ENCODE measurements around the gene NAPSA.
"Not testable (repeated sequence)": the region's sequence is repeated elsewhere in the genome, so short reads cannot be mapped to it uniquely, and the experiment has no call there.

Gene NAPSA

DNA sequence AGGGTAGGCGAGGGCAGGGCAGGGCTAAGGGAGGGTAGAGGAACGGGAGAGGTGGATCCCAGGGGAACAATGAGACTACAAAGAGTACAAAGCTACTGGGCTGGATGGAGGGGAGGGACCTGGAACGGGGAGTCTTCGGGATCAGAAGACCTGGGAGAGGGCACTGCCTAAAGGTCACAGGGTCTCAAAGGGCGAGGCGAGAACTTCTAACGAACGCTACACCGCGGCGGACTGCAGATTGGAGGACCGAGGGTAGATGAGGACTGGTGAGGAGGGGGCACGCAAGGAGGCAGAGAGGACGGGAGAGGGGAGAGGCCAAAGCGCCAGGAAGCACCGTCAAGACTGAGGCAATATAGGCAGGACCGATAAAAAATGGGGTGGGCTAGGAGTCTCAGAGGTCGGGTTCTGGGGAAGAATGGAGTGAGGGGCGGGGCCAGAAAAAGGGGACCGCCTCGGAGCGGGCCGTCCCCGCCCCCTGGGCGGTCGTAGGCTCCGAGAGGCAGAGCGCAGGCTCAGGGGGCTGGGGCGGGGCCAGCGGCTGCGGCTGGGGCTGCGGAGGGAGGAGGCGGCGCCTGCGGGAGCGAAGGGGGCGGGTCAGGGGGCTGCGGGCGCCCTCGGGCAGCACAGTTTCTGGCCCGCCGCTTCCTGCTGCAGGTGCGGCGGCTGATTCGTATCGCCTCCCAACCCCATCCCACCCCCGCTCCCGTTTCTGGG, 34.9 kb downstream of the NAPSA start:
- DNase-seq (ENCODE audit: low read depth in 2 of 2): peak; percentile 58 to 73

GRCh38 chr19:50329926-50330294, 35.5 kb downstream of the NAPSA start:
- DNase-seq (ENCODE audit: low read depth in 2 of 2): not testable (repeated sequence)

DNA sequence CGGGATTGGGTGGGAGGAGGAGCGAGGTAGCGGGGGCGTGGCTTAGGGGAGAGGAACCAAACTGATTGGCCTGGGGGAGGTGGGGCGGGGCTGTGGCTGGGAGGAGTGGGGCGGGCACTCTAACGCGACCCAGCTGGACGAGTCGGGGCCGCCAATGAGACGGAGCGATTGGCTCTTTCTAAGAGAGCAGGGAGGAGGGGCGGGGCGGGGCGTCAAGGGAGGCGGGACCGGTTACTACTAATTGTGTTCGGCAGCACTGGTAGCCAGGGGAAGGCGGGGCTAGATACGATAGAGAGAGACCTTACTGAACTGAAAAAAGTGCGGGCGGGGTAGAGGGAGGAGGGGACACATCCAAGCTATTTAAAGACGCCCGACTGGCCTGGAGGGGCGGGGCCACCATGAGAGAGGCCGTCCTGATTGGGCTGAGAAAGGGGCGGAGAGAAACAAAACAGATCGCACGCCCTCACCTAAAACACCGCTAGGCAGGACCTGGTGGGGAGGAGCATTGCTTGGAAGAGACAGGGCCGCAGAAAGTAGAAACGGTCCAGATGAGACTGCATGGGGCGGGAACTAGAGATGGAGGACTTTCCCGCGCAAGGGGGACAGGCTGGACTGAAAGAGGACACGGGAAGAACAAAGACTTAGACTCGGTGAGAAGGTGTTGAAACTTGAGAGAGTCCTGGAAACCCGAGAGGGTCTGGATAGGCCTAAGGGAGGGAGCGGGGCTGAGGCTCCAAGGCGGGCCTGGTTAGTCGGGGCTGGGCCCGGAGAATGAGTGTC, 36.1 kb downstream of the NAPSA start, which contains the start of gene KCNC3:
Gene KCNC3 (minus strand): TSS at position 232 of the 780 bp plus-strand sequence. CDS start 295 bp downstream, outside the sequence.
- DNase-seq (ENCODE audit: low read depth in 2 of 2): peak; percentile 74 to 94

DNA sequence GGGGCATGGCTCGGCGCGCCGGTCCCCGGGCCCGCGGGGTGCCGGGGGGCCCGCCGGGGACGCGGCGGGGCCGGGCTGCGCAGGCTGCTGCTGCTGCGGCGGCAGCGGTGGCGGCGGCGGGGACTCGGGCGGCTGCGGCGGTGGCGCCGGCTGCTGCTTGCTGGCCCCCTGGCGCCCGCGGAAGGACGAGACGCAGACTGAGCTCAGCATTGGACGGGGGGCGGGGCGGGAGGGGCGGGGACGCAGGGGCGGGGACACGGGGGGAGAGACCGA, 36.6 kb downstream of the NAPSA start:
- DNase-seq (ENCODE audit: low read depth in 2 of 2): no peak

- DNase-seq (ENCODE audit: low read depth in 2 of 2): no peak
These were observed 37.1 kb downstream of the NAPSA start for GRCh38 chr19:50328224-50328872.

DNA sequence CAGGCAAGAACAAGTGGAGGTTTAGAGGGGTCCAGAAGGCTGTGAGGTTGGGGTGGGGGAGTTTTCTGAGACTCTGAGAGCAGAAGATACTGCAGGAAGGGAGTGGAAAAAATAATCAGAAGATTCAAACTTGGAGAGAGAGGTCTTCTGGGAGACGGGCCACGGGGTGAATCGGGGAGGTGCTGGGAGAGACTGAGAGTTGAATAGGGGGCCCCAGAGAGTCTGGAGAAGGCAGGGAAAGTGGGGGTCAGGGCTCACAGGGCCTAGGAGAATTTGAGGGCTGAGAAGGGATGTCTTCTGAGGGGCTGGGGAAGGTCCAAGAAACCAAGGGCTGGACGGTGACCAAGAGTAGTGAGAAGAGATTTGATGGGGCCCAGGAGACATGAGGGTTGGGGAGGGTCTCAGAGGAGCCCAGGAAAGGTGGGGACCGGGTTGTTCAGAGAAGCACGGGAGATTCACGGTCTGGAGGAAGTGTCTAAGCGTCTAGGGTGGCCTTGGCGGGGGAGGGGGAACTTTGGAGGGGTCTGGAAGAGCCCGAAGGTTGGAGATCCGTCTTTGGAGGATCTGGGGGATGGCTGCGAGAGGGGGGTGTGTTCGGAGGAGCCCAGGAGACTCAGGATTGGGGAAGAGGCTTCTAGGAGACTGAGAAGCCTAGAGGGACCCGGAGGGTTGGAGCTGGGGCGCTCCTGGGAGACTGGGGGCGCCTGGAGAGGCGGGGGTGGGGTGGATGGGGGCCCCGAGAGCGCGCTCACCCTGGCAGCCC, 37.8 kb downstream of the NAPSA start:
- DNase-seq (ENCODE audit: low read depth in 2 of 2): no peak

GRCh38 chr19:50327013-50327412, 38.4 kb downstream of the NAPSA start:
- no peak for DNase-seq (ENCODE audit: low read depth in 2 of 2)

GRCh38 chr19:50326101-50326664, 39.3 kb downstream of the NAPSA start:
- DNase-seq (ENCODE audit: low read depth in 2 of 2): no peak

- peak in 1 of 2 donors; percentile 48 for DNase-seq (ENCODE audit: low read depth in 2 of 2)
These were observed 39.9 kb downstream of the NAPSA start for GRCh38 chr19:50325310-50326100.

DNA sequence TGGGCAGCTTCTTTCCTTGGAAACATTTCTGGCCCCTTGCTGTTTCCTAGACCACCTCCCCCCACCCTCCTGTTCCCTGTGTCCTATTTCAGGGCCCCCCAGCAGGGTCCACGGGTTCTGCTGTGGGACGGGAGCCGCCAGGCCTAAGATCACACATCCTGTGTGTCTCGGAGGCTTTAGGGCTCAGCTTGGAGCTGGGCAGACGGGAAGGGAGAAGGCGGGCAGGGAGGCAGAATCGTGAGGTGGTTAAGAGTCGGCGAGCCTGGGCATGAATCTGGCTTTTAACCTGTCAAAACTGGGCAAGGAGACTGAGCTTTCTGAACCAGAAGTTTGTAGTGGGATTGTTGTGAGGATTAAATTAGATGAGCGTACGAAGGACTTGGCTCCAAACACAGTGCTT, 41.1 kb downstream of the NAPSA start:
- DNase-seq (ENCODE audit: low read depth in 2 of 2): no peak

GRCh38 chr19:50323782-50324133, 41.7 kb downstream of the NAPSA start:
- DNase-seq (ENCODE audit: low read depth in 2 of 2): no peak

GRCh38 chr19:50322931-50323781, 42.3 kb downstream of the NAPSA start:
- DNase-seq (ENCODE audit: low read depth in 2 of 2): no peak

DNA sequence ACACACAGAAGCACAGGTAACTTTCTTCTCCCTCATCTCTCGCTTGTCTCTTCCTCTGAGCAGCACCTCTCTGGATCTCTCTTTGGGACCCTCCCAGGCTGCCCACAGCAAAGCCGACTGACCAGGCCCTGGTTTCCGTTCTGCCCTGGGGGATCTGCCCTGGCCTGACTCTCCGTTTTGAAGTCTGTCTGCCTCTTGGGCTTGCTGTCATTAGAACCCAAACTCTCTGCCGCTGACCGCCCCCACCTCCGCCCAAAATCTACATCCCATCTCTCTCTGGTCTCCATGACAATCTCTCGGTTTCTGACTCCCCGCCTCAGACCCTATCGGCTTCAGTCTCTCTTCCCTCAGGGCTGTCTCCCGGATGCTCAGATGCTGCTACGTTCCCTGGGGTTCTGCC, 43.2 kb downstream of the NAPSA start:
- DNase-seq (ENCODE audit: low read depth in 2 of 2): no peak

- no peak for DNase-seq (ENCODE audit: low read depth in 2 of 2)
These were observed 43.6 kb downstream of the NAPSA start for GRCh38 chr19:50321831-50322230.

DNA sequence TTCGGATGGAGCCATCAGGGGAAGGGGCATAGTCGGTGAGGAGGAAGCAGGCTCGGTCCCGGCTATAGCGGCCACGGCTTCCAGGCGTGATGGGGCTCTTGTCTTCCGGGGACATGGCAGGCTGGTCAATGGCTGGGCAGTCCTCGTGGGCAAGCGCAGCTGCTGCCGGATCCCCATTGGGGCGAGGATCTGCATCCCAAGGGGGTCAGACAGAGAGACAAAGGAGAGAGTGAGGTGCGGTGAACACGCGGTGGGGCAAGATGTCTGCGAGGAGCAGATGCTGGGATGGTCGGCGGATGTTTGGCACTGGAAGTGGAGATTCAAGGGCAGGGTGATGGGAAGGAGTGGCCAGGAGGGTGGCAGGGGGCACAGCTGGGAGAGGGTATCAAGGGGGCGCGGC, 44.8 kb downstream of the NAPSA start:
- no peak for DNase-seq (ENCODE audit: low read depth in 2 of 2)

DNA sequence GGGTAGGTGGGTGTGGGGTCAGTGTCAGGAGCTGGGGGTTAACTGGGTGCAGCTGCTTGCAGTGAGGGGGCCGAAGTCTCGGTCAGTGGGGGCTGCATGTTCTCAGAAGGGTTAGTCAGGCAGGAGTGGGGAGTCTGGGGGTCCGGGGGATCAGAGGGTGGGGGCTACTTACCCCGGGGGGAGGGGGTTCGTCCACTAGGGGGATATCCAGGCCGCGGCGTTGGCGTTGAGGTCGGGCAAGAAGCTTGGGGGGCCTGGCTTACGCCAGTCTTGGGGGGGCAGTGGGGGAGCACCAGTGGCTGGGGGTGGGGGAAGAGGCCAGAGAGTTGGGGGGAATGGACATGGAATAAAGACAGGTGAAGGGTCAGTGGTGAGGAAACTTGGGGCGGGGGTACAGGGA, 45.4 kb downstream of the NAPSA start:
- DNase-seq (ENCODE audit: low read depth in 2 of 2): no peak

- DNase-seq (ENCODE audit: low read depth in 2 of 2): no peak
These were observed 46.3 kb downstream of the NAPSA start for GRCh38 chr19:50319156-50319555.

DNA sequence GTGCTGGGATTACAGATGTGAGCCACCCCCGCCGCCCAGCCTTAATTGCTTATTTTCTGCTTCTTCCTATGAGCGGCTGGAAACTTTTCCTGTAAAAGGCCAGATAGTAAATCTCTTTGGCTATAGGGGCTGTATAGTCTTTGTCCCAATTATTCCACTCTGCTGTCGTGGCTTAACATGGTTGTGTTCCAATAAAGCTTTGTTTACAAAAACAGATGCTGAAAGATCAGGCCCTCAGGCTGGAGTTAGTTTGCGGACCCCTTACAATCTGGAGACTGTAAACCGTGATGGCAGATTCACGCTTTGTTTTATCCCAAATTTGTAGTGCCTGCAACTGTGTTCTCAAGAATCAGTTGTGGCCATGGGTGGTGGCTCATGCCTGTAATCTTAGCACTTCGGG, 47.0 kb downstream of the NAPSA start:
- DNase-seq (ENCODE audit: low read depth in 2 of 2): no peak

GRCh38 chr19:50317115-50317514, 48.3 kb downstream of the NAPSA start:
- no peak for DNase-seq (ENCODE audit: low read depth in 2 of 2)

- DNase-seq (ENCODE audit: low read depth in 2 of 2): no peak
These were observed 49.5 kb downstream of the NAPSA start for GRCh38 chr19:50315773-50316448.

Measured in stimulated activated CD8-positive, alpha-beta memory T cell treated with anti-CD3 and anti-CD28 coated beads, Interleukin-7, amount 100 ng/mL, for 4 hours (primary cell).